Caco-2 (cell line): Measurements from ENCODE around the gene NCF2. TPM values are rescaled to one million over a fixed set of nuclear protein-coding genes. Genes with fewer than 3 reads are reported as not detected.

Experiments
- BruUV-seq: library from RNA; stranded (reverse); fragments of 400-500 nt; replicated peaks from 2 replicates; lab custom pipeline; 2021; lab: Mats Ljungman, UMichigan
- CTCF ChIA-PET: fragments of 300-600 bp; sonication (Branson Sonifier 250); formaldehyde crosslinking; loops from one replicate; lab custom pipeline; 2022; ENCODE audit warnings: antibody characterized with exemption; lab: Charles Lee
- POLR2A ChIA-PET: fragments of 300-600 bp; sonication (Branson Sonifier 250); formaldehyde crosslinking; loops from one replicate; lab custom pipeline; 2022; ENCODE audit warnings: antibody characterized with exemption; lab: Charles Lee
- DNase-seq, 2 experiments: peaks; one replicate each; pipeline versions ENCODE4 v3.0.0 to v3.0.0-alpha.2; 2020 to 2022
- H3K27me3 ChIP-seq: replicated peaks from 2 replicates; pipeline ENCODE4 v1.6.0; 2011; ENCODE audit warnings: low read length; ENCODE audit not compliant: control insufficient read depth, insufficient read depth
- H3K36me3 ChIP-seq: 2 replicates; pipeline ENCODE4 v1.5.1; 2011; ENCODE audit warnings: low read length; ENCODE audit not compliant: control insufficient read depth, insufficient read depth
- H3K4me1 ChIP-seq: fragments of 250-450 bp; sonication (Bioruptor Pico); 2 replicates; pipeline ENCODE4 v1.5.1; 2020; ENCODE audit warnings: mild to moderate bottlenecking
- H3K4me3 ChIP-seq: 2 replicates; pipeline ENCODE4 v1.5.1; 2011; ENCODE audit warnings: low read depth, mild to moderate bottlenecking, control low read depth, low read length
- H3K9me3 ChIP-seq: fragments of 250-450 bp; sonication (Bioruptor Pico); 2 replicates; pipeline ENCODE4 v1.5.1; 2020; ENCODE audit warnings: mild to moderate bottlenecking, moderate library complexity
- H3K27ac Mint-ChIP-seq: one replicate; pipeline ENCODE4 v1.8.0; 2022; ENCODE audit warnings: mixed read lengths; ENCODE audit not compliant: unreplicated experiment
- H3K27me3 Mint-ChIP-seq: one replicate; pipeline ENCODE4 v1.8.0; 2022; ENCODE audit warnings: mixed read lengths; ENCODE audit not compliant: insufficient read depth, unreplicated experiment
- H3K36me3 Mint-ChIP-seq: one replicate; pipeline ENCODE4 v1.8.0; 2022; ENCODE audit warnings: mild to moderate bottlenecking, mixed read lengths; ENCODE audit not compliant: insufficient read depth, unreplicated experiment
- H3K4me1 Mint-ChIP-seq: one replicate; pipeline ENCODE4 v1.8.0; 2022; ENCODE audit warnings: low read depth, mixed read lengths; ENCODE audit not compliant: unreplicated experiment
- H3K4me3 Mint-ChIP-seq: one replicate; pipeline ENCODE4 v1.8.0; 2022; ENCODE audit warnings: mild to moderate bottlenecking, moderate library complexity, mixed read lengths; ENCODE audit not compliant: unreplicated experiment
- H3K9me3 Mint-ChIP-seq: one replicate; pipeline ENCODE4 v1.8.0; 2022; ENCODE audit warnings: mixed read lengths; ENCODE audit not compliant: unreplicated experiment
- intact Hi-C: fragments of 100-400 bp; cut with micrococcal nuclease; formaldehyde crosslinking; loops from one replicate; pipeline ENCODE4 v1.10.0; 2022; ENCODE audit not compliant: unreplicated experiment
- total RNA-seq: library from RNA; stranded (reverse); gene quantifications from 2 replicates; pipeline ENCODE4 v1.2.3, GENCODE V29; 2022
- TF ChIP-seq, protein P1 (sequence below), 2 experiments: fragments of 200-600 bp in 1 of 2; IDR thresholded peaks; 1 replicate in 1 of 2; 2 replicates in 1 of 2; pipeline versions ENCODE4 v1.5.1 to v1.8.0; 2011 to 2022; ENCODE audit warnings: antibody characterized with exemption in 1 of 2, control low read depth in 1 of 2, inconsistent platforms in 1 of 2, low read depth in 1 of 2, low read length in 1 of 2, mild to moderate bottlenecking in 1 of 2, moderate library complexity in 1 of 2; ENCODE audit not compliant: insufficient read depth in 1 of 2, severe bottlenecking in 1 of 2, unreplicated experiment in 1 of 2

NCF2 gene
- total RNA-seq, 1 experiment from 2014 or later, result not detected

DNA sequence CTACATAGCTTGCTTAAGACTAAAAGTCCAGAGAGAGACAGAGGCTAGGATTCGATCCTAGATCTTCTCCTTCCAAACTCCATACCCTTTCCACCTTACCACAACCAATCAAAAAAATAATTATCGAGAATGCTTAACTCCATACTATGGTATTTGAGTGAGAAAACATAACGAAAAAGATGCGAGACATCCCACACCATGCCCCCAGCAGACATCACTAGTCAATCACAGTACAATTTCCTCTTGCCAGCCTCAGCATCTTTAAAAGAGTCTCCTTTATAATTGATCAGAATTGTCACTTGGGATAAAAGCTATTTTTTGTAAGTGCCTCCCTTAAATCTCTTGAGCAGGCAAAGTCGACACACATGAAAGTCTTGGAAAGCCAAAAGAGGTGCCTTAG lies 875 bp downstream of the NCF2 start:
- H3K4me1 Mint-ChIP-seq, result peaks cover 9% of the 10 kb centered on the region
- no peaks in the 10 kb centered on the region for H3K36me3 Mint-ChIP-seq
- ChIA-PET CTCF (no interaction called here), POLR2A (no interaction called here)
- BruUV-seq, result no TSS peak
- Histone ChIP-seq H3K4me1 (no peaks in the 10 kb centered on the region), H3K36me3 (no peaks in the 10 kb centered on the region), H3K9me3 (no peaks in the 10 kb centered on the region), H3K4me3 (no peak overlapping the region), H3K27me3 (no peaks in the 10 kb centered on the region)
- no peak overlapping the region for H3K27ac Mint-ChIP-seq
- H3K27me3 Mint-ChIP-seq, result no peaks in the 10 kb centered on the region
- DNase-seq, result no peak
- H3K9me3 Mint-ChIP-seq, result no peaks in the 10 kb centered on the region
- no peak overlapping the region for H3K4me3 Mint-ChIP-seq
- TF ChIP-seq, protein P1, sequence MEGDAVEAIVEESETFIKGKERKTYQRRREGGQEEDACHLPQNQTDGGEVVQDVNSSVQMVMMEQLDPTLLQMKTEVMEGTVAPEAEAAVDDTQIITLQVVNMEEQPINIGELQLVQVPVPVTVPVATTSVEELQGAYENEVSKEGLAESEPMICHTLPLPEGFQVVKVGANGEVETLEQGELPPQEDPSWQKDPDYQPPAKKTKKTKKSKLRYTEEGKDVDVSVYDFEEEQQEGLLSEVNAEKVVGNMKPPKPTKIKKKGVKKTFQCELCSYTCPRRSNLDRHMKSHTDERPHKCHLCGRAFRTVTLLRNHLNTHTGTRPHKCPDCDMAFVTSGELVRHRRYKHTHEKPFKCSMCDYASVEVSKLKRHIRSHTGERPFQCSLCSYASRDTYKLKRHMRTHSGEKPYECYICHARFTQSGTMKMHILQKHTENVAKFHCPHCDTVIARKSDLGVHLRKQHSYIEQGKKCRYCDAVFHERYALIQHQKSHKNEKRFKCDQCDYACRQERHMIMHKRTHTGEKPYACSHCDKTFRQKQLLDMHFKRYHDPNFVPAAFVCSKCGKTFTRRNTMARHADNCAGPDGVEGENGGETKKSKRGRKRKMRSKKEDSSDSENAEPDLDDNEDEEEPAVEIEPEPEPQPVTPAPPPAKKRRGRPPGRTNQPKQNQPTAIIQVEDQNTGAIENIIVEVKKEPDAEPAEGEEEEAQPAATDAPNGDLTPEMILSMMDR (IDR thresholded peaks at IDR 0.05; ENCODE audit: insufficient read depth in 1 of 2, low read depth in 1 of 2, low read length in 1 of 2, severe bottlenecking in 1 of 2, unreplicated experiment in 1 of 2), result no peak
- intact Hi-C loops, result no loop called here

DNA sequence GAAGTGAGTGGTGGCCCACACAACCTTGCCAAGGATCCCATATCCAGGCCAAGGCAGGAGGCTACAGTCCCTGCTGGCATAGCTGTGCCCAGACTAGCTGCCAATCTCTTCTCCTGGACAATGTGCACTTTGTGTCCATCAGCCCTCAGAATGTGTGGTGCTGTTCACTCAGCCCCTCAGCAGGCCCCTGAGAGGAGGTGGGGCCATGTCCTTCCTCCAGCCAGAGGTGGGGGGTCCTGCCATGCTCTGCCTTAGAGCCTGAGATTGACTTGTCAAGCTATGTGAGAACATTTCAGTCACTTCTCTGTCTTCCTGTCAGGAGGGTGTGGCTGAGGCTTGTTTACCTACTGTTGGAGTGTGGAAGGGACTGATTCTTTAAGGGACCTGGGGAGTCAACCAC lies 1.4 kb downstream of the NCF2 start:
- ChIA-PET POLR2A (no interaction called here), CTCF (no interaction called here)
- no peak overlapping the region for H3K4me3 ChIP-seq
- peaks cover 13% of the 10 kb centered on the region for H3K4me1 Mint-ChIP-seq
- no peak overlapping the region for H3K27ac Mint-ChIP-seq
- DNase-seq, result no peak
- no peaks in the 10 kb centered on the region for H3K27me3 ChIP-seq
- no peaks in the 10 kb centered on the region for H3K36me3 Mint-ChIP-seq
- intact Hi-C loops, result no loop called here
- no peak overlapping the region for H3K4me3 Mint-ChIP-seq
- TF ChIP-seq, protein P1 (IDR thresholded peaks at IDR 0.05; ENCODE audit: insufficient read depth in 1 of 2, low read depth in 1 of 2, low read length in 1 of 2, severe bottlenecking in 1 of 2, unreplicated experiment in 1 of 2), result no peak
- no peaks in the 10 kb centered on the region for H3K9me3 Mint-ChIP-seq
- no TSS peak for BruUV-seq
- H3K4me1 ChIP-seq, result no peaks in the 10 kb centered on the region
- no peaks in the 10 kb centered on the region for H3K9me3 ChIP-seq
- H3K27me3 Mint-ChIP-seq, result no peaks in the 10 kb centered on the region
- no peaks in the 10 kb centered on the region for H3K36me3 ChIP-seq

DNA sequence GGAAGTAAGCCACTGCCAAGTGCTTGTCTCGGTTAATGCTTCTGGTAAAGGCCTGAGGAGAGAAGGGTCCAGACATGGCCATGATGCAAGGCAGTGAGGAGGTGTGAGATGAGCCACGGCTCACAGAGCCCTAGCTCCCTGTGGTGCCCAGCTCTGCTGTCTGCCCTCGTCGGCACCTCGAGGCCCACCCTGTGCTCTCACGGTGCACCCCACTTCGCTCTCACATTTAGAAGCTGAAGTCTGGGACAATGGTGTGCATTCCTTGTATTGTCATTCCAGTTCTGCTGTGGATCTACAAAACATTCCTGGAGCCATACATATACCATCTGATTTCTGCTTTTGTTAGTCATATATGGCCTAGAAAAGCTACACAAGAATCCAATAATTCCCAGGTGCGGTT lies 3.3 kb downstream of the NCF2 start:
- H3K4me3 Mint-ChIP-seq, result no peak overlapping the region
- H3K27me3 ChIP-seq, result no peaks in the 10 kb centered on the region
- H3K4me1 Mint-ChIP-seq, result peaks cover 17% of the 10 kb centered on the region
- ChIA-PET POLR2A (no interaction called here), CTCF (no interaction called here)
- TF ChIP-seq, protein P1 (IDR thresholded peaks at IDR 0.05; ENCODE audit: insufficient read depth in 1 of 2, low read depth in 1 of 2, low read length in 1 of 2, severe bottlenecking in 1 of 2, unreplicated experiment in 1 of 2), result no peak
- H3K9me3 Mint-ChIP-seq, result no peaks in the 10 kb centered on the region
- no peaks in the 10 kb centered on the region for H3K4me1 ChIP-seq
- intact Hi-C loops, result no loop called here
- H3K36me3 Mint-ChIP-seq, result no peaks in the 10 kb centered on the region
- H3K27ac Mint-ChIP-seq, result no peak overlapping the region
- no peaks in the 10 kb centered on the region for H3K9me3 ChIP-seq
- H3K4me3 ChIP-seq, result no peak overlapping the region
- no peaks in the 10 kb centered on the region for H3K36me3 ChIP-seq
- no peaks in the 10 kb centered on the region for H3K27me3 Mint-ChIP-seq
- no TSS peak for BruUV-seq
- no peak for DNase-seq
